Measurements from ENCODE around the gene TPI1. TPM values are rescaled to one million over a fixed set of nuclear protein-coding genes. Genes with fewer than 3 reads are reported as not detected.
A peak's percentile ranks its signal among the peaks of the same experiment; 100 is the strongest.
"Not testable (repeated sequence)": the region's sequence is repeated elsewhere in the genome, so short reads cannot be mapped to it uniquely, and the experiment has no call there.

Gene TPI1
- total RNA-seq, 1 experiment from 2014 or later = 549 TPM

- no peaks in the 10 kb centered on the region for H3K4me1 Mint-ChIP-seq (ENCODE audit: insufficient read depth, unreplicated experiment)
- intact Hi-C loops (cut with micrococcal nuclease) = no loop called here
- H3K4me3 Mint-ChIP-seq (ENCODE audit: unreplicated experiment) = no peak overlapping the region
- TF ChIP-seq CTCF (IDR thresholded peaks at IDR 0.05; ENCODE audit: unreplicated experiment) = no peak
- ChIA-PET CTCF (interaction anchor here (1.5 to 1.6 kb wide), 2 partner anchors 15 to 19 kb away, joined by 7 read pairs; partner anchors contain the start of gene SPSB2), POLR2A (interaction anchor here (1.2 kb wide), 1 partner anchor 14 kb away, joined by 4 read pairs; the partner anchor contains the start of gene SPSB2)
- no peaks in the 10 kb centered on the region for H3K36me3 Mint-ChIP-seq (ENCODE audit: insufficient read depth, unreplicated experiment)
- no peaks in the 10 kb centered on the region for H3K9me3 Mint-ChIP-seq (ENCODE audit: unreplicated experiment)
- no peaks in the 10 kb centered on the region for H3K27me3 Mint-ChIP-seq (ENCODE audit: insufficient read depth, unreplicated experiment)
- no peak overlapping the region for H3K27ac Mint-ChIP-seq (ENCODE audit: low read depth, unreplicated experiment)
- DNase-seq (ENCODE audit: unreplicated experiment) = no peak
- no TSS peak for BruUV-seq (replicated peaks)
Measured at GRCh38 chr12:6887460-6887859, 20.1 kb downstream of the TPI1 start.

GRCh38 chr12:6888360-6888759, 21.0 kb downstream of the TPI1 start:
- ChIA-PET POLR2A (interaction anchor here (1.2 kb wide), 1 partner anchor 15 kb away, joined by 4 read pairs; the partner anchor contains the start of gene SPSB2), CTCF (interaction anchor here (0.6 to 1.6 kb wide), 2 partner anchors 16 to 284 kb away, joined by 3 to 7 read pairs; partner anchors contain the start of gene SPSB2)
- TF ChIP-seq CTCF (IDR thresholded peaks at IDR 0.05; ENCODE audit: unreplicated experiment) = no peak
- Mint-ChIP-seq H3K4me1 (ENCODE audit: insufficient read depth, unreplicated experiment) (no peaks in the 10 kb centered on the region), H3K9me3 (ENCODE audit: unreplicated experiment) (no peaks in the 10 kb centered on the region), H3K4me3 (ENCODE audit: unreplicated experiment) (no peak overlapping the region), H3K27ac (ENCODE audit: low read depth, unreplicated experiment) (no peak overlapping the region), H3K36me3 (ENCODE audit: insufficient read depth, unreplicated experiment) (no peaks in the 10 kb centered on the region), H3K27me3 (ENCODE audit: insufficient read depth, unreplicated experiment) (no peaks in the 10 kb centered on the region)
- BruUV-seq (replicated peaks) = no TSS peak
- intact Hi-C loops (cut with micrococcal nuclease) = no loop called here
- DNase-seq (ENCODE audit: unreplicated experiment) = no peak

GRCh38 chr12:6888794-6889193, 21.5 kb downstream of the TPI1 start:
- DNase-seq (ENCODE audit: unreplicated experiment); H3K4me3 Mint-ChIP-seq (ENCODE audit: unreplicated experiment); H3K27me3 Mint-ChIP-seq (ENCODE audit: insufficient read depth, unreplicated experiment); BruUV-seq (replicated peaks); H3K27ac Mint-ChIP-seq (ENCODE audit: low read depth, unreplicated experiment); H3K4me1 Mint-ChIP-seq (ENCODE audit: insufficient read depth, unreplicated experiment); H3K36me3 Mint-ChIP-seq (ENCODE audit: insufficient read depth, unreplicated experiment); intact Hi-C loops (cut with micrococcal nuclease); H3K9me3 Mint-ChIP-seq (ENCODE audit: unreplicated experiment): not testable (repeated sequence)
- POLR2A ChIA-PET = interaction anchor here (1.2 kb wide), 1 partner anchor 16 kb away, joined by 4 read pairs; the partner anchor contains the start of gene SPSB2
- CTCF ChIA-PET = interaction anchor here (1.2 to 1.6 kb wide), 2 partner anchors 16 to 37 kb away, joined by 3 to 7 read pairs; partner anchors contain the start of gene SPSB2

GRCh38 chr12:6889775-6890573, 22.6 kb downstream of the TPI1 start:
- ChIA-PET CTCF (interaction anchor here (1.2 kb wide), 1 partner anchor 35 kb away, joined by 3 read pairs; no protein-coding TSS in a partner anchor), POLR2A (interaction anchor here (0.5 to 2.4 kb wide), 5 partner anchors 10 to 71 kb away, joined by 3 to 37 read pairs (median 4); partner anchors contain the start of genes SPSB2 and TPI1)
- intact Hi-C loops (cut with micrococcal nuclease); H3K4me1 Mint-ChIP-seq (ENCODE audit: insufficient read depth, unreplicated experiment); H3K36me3 Mint-ChIP-seq (ENCODE audit: insufficient read depth, unreplicated experiment); H3K4me3 Mint-ChIP-seq (ENCODE audit: unreplicated experiment); BruUV-seq (replicated peaks); H3K9me3 Mint-ChIP-seq (ENCODE audit: unreplicated experiment); DNase-seq (ENCODE audit: unreplicated experiment); H3K27me3 Mint-ChIP-seq (ENCODE audit: insufficient read depth, unreplicated experiment): not testable (repeated sequence)
- H3K27ac Mint-ChIP-seq (ENCODE audit: low read depth, unreplicated experiment) = peak overlapping the region; percentile 74

Measured in MCF 10A (cell line).